ENCODE results near the gene GALNT5.
"Not testable (repeated sequence)": the region's sequence is repeated elsewhere in the genome, so short reads cannot be mapped to it uniquely, and the experiment has no call there.

Gene GALNT5

GRCh38 chr2:157257312-157258252 lies at the start of gene GALNT5:
Gene GALNT5, plus strand, starts transcription at chr2:157257705. Its CDS starts 378 bp downstream, at chr2:157258083.
- DNase-seq: no peak

GRCh38 chr2:157216286-157216965 lies 41.1 kb upstream of the GALNT5 start:
- no peak for DNase-seq

GRCh38 chr2:157217409-157217808 lies 40.1 kb upstream of the GALNT5 start:
- no peak for DNase-seq

GRCh38 chr2:157218911-157219310 lies 38.6 kb upstream of the GALNT5 start:
- DNase-seq: no peak

- no peak for DNase-seq
Measured at GRCh38 chr2:157220502-157220901, 37.0 kb upstream of the GALNT5 start.

GRCh38 chr2:157221394-157221988 lies 36.0 kb upstream of the GALNT5 start:
- no peak for DNase-seq

GRCh38 chr2:157223624-157224205 lies 33.8 kb upstream of the GALNT5 start:
- no peak for DNase-seq

- not testable (repeated sequence) for DNase-seq
Measured at GRCh38 chr2:157224448-157224847, 33.1 kb upstream of the GALNT5 start.

GRCh38 chr2:157227592-157227991 lies 29.9 kb upstream of the GALNT5 start:
- no peak for DNase-seq

GRCh38 chr2:157228946-157229345 lies 28.6 kb upstream of the GALNT5 start:
- DNase-seq: no peak

- no peak for DNase-seq
Measured at GRCh38 chr2:157229572-157229971, 27.9 kb upstream of the GALNT5 start.

- no peak for DNase-seq
Measured at GRCh38 chr2:157231476-157231875, 26.0 kb upstream of the GALNT5 start.

- no peak for DNase-seq
Measured at GRCh38 chr2:157233506-157233905, 24.0 kb upstream of the GALNT5 start.

- no peak for DNase-seq
Measured at GRCh38 chr2:157236404-157236803, 21.1 kb upstream of the GALNT5 start.

GRCh38 chr2:157238296-157238695 lies 19.2 kb upstream of the GALNT5 start:
- no peak for DNase-seq

- no peak for DNase-seq
Measured at GRCh38 chr2:157244691-157245090, 12.8 kb upstream of the GALNT5 start.

GRCh38 chr2:157245144-157245840 lies 12.2 kb upstream of the GALNT5 start:
- DNase-seq: no peak

GRCh38 chr2:157245846-157246764 lies 11.4 kb upstream of the GALNT5 start:
- no peak for DNase-seq

- DNase-seq: no peak
Measured at GRCh38 chr2:157246765-157247407, 10.6 kb upstream of the GALNT5 start.

GRCh38 chr2:157250836-157251235 lies 6.7 kb upstream of the GALNT5 start:
- no peak for DNase-seq

GRCh38 chr2:157251932-157252331 lies 5.6 kb upstream of the GALNT5 start:
- no peak for DNase-seq
